Choroid plexus epithelial cell (primary cell): Measurements from ENCODE around the gene MTURN.
A peak's percentile ranks its signal among the peaks of the same experiment; 100 is the strongest.

Experiments used
- DNase-seq: peaks from one replicate; pipeline ENCODE4 v3.0.0-alpha.2; 2010; ENCODE audit warnings: low read depth
- H3K4me3 ChIP-seq: 2 replicates; pipeline ENCODE4 v1.5.1; 2011; ENCODE audit warnings: low read depth, mild to moderate bottlenecking, control low read depth, low read length, moderate library complexity
- TF ChIP-seq, protein P1 (sequence below): conservative IDR thresholded peaks from 2 replicates; pipeline ENCODE4 v1.5.1; 2011; ENCODE audit warnings: low read depth, mild to moderate bottlenecking, control low read depth, inconsistent platforms, low read length, moderate library complexity

MTURN gene

GRCh38 chr7:30171766-30172447 is 37.1 kb downstream of the MTURN start:
- H3K4me3 ChIP-seq, result no peak overlapping the region
- TF ChIP-seq, protein P1, sequence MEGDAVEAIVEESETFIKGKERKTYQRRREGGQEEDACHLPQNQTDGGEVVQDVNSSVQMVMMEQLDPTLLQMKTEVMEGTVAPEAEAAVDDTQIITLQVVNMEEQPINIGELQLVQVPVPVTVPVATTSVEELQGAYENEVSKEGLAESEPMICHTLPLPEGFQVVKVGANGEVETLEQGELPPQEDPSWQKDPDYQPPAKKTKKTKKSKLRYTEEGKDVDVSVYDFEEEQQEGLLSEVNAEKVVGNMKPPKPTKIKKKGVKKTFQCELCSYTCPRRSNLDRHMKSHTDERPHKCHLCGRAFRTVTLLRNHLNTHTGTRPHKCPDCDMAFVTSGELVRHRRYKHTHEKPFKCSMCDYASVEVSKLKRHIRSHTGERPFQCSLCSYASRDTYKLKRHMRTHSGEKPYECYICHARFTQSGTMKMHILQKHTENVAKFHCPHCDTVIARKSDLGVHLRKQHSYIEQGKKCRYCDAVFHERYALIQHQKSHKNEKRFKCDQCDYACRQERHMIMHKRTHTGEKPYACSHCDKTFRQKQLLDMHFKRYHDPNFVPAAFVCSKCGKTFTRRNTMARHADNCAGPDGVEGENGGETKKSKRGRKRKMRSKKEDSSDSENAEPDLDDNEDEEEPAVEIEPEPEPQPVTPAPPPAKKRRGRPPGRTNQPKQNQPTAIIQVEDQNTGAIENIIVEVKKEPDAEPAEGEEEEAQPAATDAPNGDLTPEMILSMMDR, result no peak
- no peak for DNase-seq

DNA sequence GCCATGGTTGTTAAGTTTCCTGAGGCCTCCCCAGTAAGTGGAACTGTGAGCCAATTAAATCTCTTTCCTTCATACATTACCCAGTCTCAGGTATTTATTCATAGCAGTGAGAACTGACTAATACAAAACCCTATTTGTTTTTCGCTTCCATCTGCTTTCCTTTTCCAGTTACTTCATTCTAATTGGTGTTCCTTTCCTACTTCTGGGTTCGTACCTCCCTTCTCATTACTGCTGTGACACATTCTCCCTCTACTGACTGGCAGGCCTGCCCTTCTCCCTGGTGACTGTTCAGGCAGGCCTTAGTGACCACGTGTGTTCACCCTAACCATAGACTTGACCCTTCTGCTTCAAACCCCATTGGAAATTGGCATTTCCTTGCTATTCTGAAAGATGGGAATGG is 37.7 kb downstream of the MTURN start:
- no peak overlapping the region for H3K4me3 ChIP-seq
- DNase-seq, result no peak
- TF ChIP-seq, protein P1, result no peak

GRCh38 chr7:30173058-30173897 is 38.5 kb downstream of the MTURN start:
- peak; percentile 74 for DNase-seq
- H3K4me3 ChIP-seq, result no peak overlapping the region

GRCh38 chr7:30175180-30175579 is 40.4 kb downstream of the MTURN start:
- TF ChIP-seq, protein P1, result no peak
- peak; percentile 5 for DNase-seq
- no peak overlapping the region for H3K4me3 ChIP-seq

More at GRCh38 chr7:30173058-30173897, 38.5 kb downstream of the MTURN start:
- TF ChIP-seq, protein P1, result peak; percentile 28

- DNase-seq, result no peak
- TF ChIP-seq, protein P1, result no peak
- no peak overlapping the region for H3K4me3 ChIP-seq
These were observed 40.9 kb downstream of the MTURN start for GRCh38 chr7:30175636-30176147.

DNA sequence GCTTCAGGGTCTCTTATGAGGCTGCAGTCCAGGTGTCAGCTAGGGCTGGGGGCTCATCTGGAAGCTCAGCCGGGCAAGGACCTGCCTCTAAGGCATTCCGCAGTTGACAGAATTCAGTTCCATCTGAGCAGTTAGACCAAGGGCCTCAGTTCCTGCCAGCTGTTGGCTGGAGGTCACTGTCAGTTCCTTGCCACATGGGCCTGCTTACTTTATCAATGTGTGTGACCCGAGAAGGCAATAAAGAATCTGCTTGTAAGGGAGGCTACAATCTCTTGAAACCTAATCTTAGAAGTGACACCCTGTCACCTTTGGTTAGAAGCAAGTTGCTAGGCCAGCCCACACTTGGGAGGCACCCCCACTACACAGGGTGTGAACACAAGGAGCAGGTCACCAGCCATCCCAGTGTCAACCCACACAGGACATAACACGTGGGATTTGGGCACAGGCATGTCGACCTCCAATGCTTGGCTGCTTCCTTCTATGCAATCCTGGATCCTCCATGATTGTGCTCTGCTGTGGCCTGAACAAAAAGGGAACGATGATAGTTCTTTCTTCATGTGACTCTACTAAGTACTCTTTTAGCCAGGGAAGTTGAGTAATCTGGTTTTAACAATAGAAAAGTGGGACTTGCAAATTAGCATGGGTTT is 41.8 kb downstream of the MTURN start:
- no peak overlapping the region for H3K4me3 ChIP-seq
- no peak for DNase-seq
- TF ChIP-seq, protein P1, result no peak
